22Rv1 (cell line): Measurements from ENCODE around the gene TSPAN1.

Experiments used
- CTCF ChIP-seq: fragments of 450-650 bp; IDR thresholded peaks from 2 replicates; pipeline ENCODE4 v1.5.1; 2017; ENCODE audit warnings: mild to moderate bottlenecking
- ZFX ChIP-seq: fragments of 450-650 bp; IDR thresholded peaks from 2 replicates; pipeline ENCODE4 v1.6.1; 2017; ENCODE audit warnings: antibody characterized with exemption, borderline replicate concordance

GRCh38 chr1:46190539-46190938 lies 15.7 kb downstream of the TSPAN1 start:
- TF ChIP-seq CTCF (no peak), ZFX (no peak)
